SK-N-SH (cell line): ENCODE data around the gene DGCR2. TPM values are rescaled to one million over a fixed set of nuclear protein-coding genes. Genes with fewer than 3 reads are reported as not detected.

Source experiments
- CTCF ChIA-PET: fragments of 300-600, 350-600 bp; formaldehyde crosslinking; extraction: SDS; loops from one replicate; lab custom pipeline; 2021; lab: Yijun Ruan, JAX
- POLR2A ChIA-PET: fragments of 350-600 bp; sonication (Branson Sonifier 250); formaldehyde crosslinking; extraction: SDS; loops from one replicate; lab custom pipeline; 2020; ENCODE audit warnings: antibody characterized with exemption, inconsistent platforms; lab: Yijun Ruan, JAX
- DNase-seq: peaks from one replicate; pipeline ENCODE4 v3.0.0; 2012
- H2AFZ ChIP-seq: fragments of 200-600 bp; sonication (generic); 2 replicates; pipeline ENCODE4 v1.8.1; 2016; ENCODE audit warnings: antibody characterized with exemption, mild to moderate bottlenecking, low read depth
- H3F3A ChIP-seq: fragments of 200-600 bp; sonication (generic); replicated peaks from 2 replicates; pipeline ENCODE3; 2016; ENCODE audit warnings: antibody characterized with exemption, mild to moderate bottlenecking; ENCODE audit not compliant: insufficient read depth
- H3K27ac ChIP-seq, 2 experiments: fragments of 200-500 bp in 1 of 2; fragments of 200-600 bp in 1 of 2; sonication (Bioruptor generic) in 1 of 2; sonication (generic), shearing (Covaris generic) in 1 of 2; 2 replicates each; pipeline versions ENCODE4 v1.5.1 to v1.6.1; 2014 to 2016; ENCODE audit warnings: low read depth in 2 of 2, inconsistent platforms in 1 of 2, low read length in 1 of 2, mild to moderate bottlenecking in 1 of 2, mixed read lengths in 1 of 2
- H3K27me3 ChIP-seq: fragments of 200-600 bp; sonication (generic), shearing (Covaris generic); 2 replicates; pipeline ENCODE4 v1.6.1; 2016; ENCODE audit warnings: mixed run types; ENCODE audit not compliant: insufficient read depth
- H3K36me3 ChIP-seq, 2 experiments: fragments of 200-500 bp in 1 of 2; fragments of 200-600 bp in 1 of 2; sonication (Bioruptor generic) in 1 of 2; sonication (generic) in 1 of 2; replicated peaks in 1 of 2; 2 replicates each; pipeline versions ENCODE3 to v1.5.1; 2014 to 2016; ENCODE audit warnings: low read length in 1 of 2, mild to moderate bottlenecking in 1 of 2; ENCODE audit not compliant: insufficient read depth in 2 of 2, control insufficient read depth in 1 of 2
- H3K4me1 ChIP-seq, 2 experiments: fragments of 200-500 bp in 1 of 2; fragments of 200-600 bp in 1 of 2; sonication (Bioruptor generic) in 1 of 2; sonication (generic), shearing (Covaris generic) in 1 of 2; 2 replicates each; pipeline versions ENCODE4 v1.5.1 to v1.6.1; 2014 to 2016; ENCODE audit warnings: low read depth in 1 of 2, low read length in 1 of 2, mixed run types in 1 of 2; ENCODE audit not compliant: insufficient read depth in 2 of 2, control insufficient read depth in 1 of 2
- H3K4me2 ChIP-seq: fragments of 200-600 bp; sonication (generic), shearing (Covaris generic); 2 replicates; pipeline ENCODE4 v1.6.1; 2017; ENCODE audit warnings: mixed run types
- H3K4me3 ChIP-seq, 2 experiments: fragments of 200-500 bp in 1 of 2; fragments of 200-600 bp in 1 of 2; sonication (Bioruptor generic) in 1 of 2; sonication (generic), shearing (Covaris generic) in 1 of 2; 2 replicates each; pipeline versions ENCODE4 v1.5.1 to v1.8.1; 2014 to 2016; ENCODE audit warnings: low read depth in 2 of 2, inconsistent platforms in 1 of 2, low read length in 1 of 2, mild to moderate bottlenecking in 1 of 2, mixed read lengths in 1 of 2, moderate library complexity in 1 of 2
- H3K79me2 ChIP-seq: fragments of 200-600 bp; sonication (generic); 2 replicates; pipeline ENCODE4 v1.8.1; 2017; ENCODE audit warnings: mild to moderate bottlenecking; ENCODE audit not compliant: insufficient read depth
- H3K9ac ChIP-seq: fragments of 200-600 bp; sonication (generic); 2 replicates; pipeline ENCODE4 v1.6.1; 2017; ENCODE audit warnings: mixed run types
- H3K9me2 ChIP-seq: fragments of 200-600 bp; sonication (generic); 2 replicates; pipeline ENCODE4 v1.6.1; 2017; ENCODE audit warnings: mixed run types
- H3K9me3 ChIP-seq: fragments of 200-600 bp; sonication (generic); 2 replicates; pipeline ENCODE4 v1.6.1; 2017; ENCODE audit warnings: mixed run types, mild to moderate bottlenecking, moderate library complexity
- H4K20me1 ChIP-seq: fragments of 200-600 bp; sonication (generic); 2 replicates; pipeline ENCODE4 v1.6.1; 2017; ENCODE audit warnings: mild to moderate bottlenecking, mixed run types; ENCODE audit not compliant: insufficient read depth
- ELF1 ChIP-seq: IDR thresholded peaks from 2 replicates; pipeline ENCODE4 v1.4.0; 2012
- EP300 ChIP-seq, 2 experiments: IDR thresholded peaks; 2 replicates each; pipeline versions ENCODE4 v1.4.0 to v1.6.1; 2012; ENCODE audit warnings: borderline replicate concordance in 1 of 2, low read depth in 1 of 2, low read length in 1 of 2
- EZH2phosphoT487 ChIP-seq: fragments of 200-600 bp; sonication (generic); IDR thresholded peaks from 2 replicates; pipeline ENCODE4 v1.6.1; 2017; ENCODE audit warnings: low read depth, mixed run types, mild to moderate bottlenecking, antibody characterized with exemption, moderate library complexity, borderline replicate concordance
- FOSL2 ChIP-seq: IDR thresholded peaks from 2 replicates; pipeline ENCODE4 v1.4.0; 2012; ENCODE audit warnings: low read depth, mild to moderate bottlenecking, moderate library complexity, borderline replicate concordance
- GABPA ChIP-seq: IDR thresholded peaks from 2 replicates; pipeline ENCODE4 v1.4.0; 2012; ENCODE audit warnings: low read depth, mild to moderate bottlenecking
- GATA2 ChIP-seq: sonication (generic); formaldehyde crosslinking; IDR thresholded peaks from 2 replicates; pipeline ENCODE4 v1.5.0; 2020; ENCODE audit warnings: mild to moderate bottlenecking, missing genetic modification reagents
- MEF2A ChIP-seq: IDR thresholded peaks from 2 replicates; pipeline ENCODE4 v1.4.0; 2012; ENCODE audit warnings: low read depth, borderline replicate concordance
- NRF1 ChIP-seq: IDR thresholded peaks from 2 replicates; pipeline ENCODE4 v1.6.1; 2012; ENCODE audit warnings: low read depth, mild to moderate bottlenecking, low read length
- PBX3 ChIP-seq: IDR thresholded peaks from 2 replicates; pipeline ENCODE4; 2012
- POLR2AphosphoS5 ChIP-seq: IDR thresholded peaks from 2 replicates; pipeline ENCODE4 v1.6.1; 2012; ENCODE audit warnings: low read depth, low read length
- RXRA ChIP-seq: IDR thresholded peaks from 2 replicates; pipeline ENCODE4 v1.4.0; 2012; ENCODE audit warnings: low read depth, mild to moderate bottlenecking, borderline replicate concordance
- SIN3A ChIP-seq: IDR thresholded peaks from 2 replicates; pipeline ENCODE4 v1.6.1; 2012; ENCODE audit warnings: low read depth, mild to moderate bottlenecking, low read length, moderate library complexity, borderline replicate concordance
- SMC3 ChIP-seq: IDR thresholded peaks from 2 replicates; pipeline ENCODE4 v1.6.1; 2012; ENCODE audit warnings: low read depth, low read length, improper control_type of control experiment
- TAF1 ChIP-seq: IDR thresholded peaks from 2 replicates; pipeline ENCODE4 v1.6.1; 2012; ENCODE audit warnings: low read depth, mild to moderate bottlenecking, low read length, moderate library complexity, borderline replicate concordance
- TCF12 ChIP-seq: IDR thresholded peaks from 2 replicates; pipeline ENCODE4 v1.4.0; 2012
- TEAD4 ChIP-seq: IDR thresholded peaks from 2 replicates; pipeline ENCODE4 v1.4.0; 2012; ENCODE audit warnings: mild to moderate bottlenecking, borderline replicate concordance; ENCODE audit not compliant: insufficient read depth
- YY1 ChIP-seq: IDR thresholded peaks from 2 replicates; pipeline ENCODE4 v1.4.0; 2012; ENCODE audit warnings: low read depth, mild to moderate bottlenecking
- WGBS: methylation state at CpG from one replicate; pipeline ENCODE4 v1.1.6; 2017; ENCODE audit warnings: low lambda C conversion rate; 5-methylcytosine and 5-hydroxymethylcytosine counted together
- polyA plus RNA-seq, 3 experiments: library from polyadenylated mRNA; depleted of rRNA; stranded (reverse); fragments of >200 nt; gene quantifications; 2 replicates each; pipeline ENCODE4 v1.2.3, GENCODE V29; 2012
- TF ChIP-seq, protein P1 (sequence below): IDR thresholded peaks from 2 replicates; pipeline ENCODE4 v1.4.0; 2012; ENCODE audit warnings: low read depth
- TF ChIP-seq, protein P2 (sequence below): IDR thresholded peaks from 2 replicates; pipeline ENCODE4 v1.4.0; 2012; ENCODE audit warnings: low read depth, borderline replicate concordance
- TF ChIP-seq, protein P3 (sequence below): IDR thresholded peaks from 2 replicates; pipeline ENCODE4 v1.6.1; 2012; ENCODE audit warnings: mild to moderate bottlenecking, low read depth, low read length, moderate library complexity

Gene DGCR2
- polyA plus RNA-seq, 1 of the 3 experiments (the other 2 are of a cell fraction), result 30.4 TPM

- POLR2A ChIA-PET, result no interaction called here
- H4K20me1 ChIP-seq, result no peaks in the 10 kb centered on the region
- no peaks in the 10 kb centered on the region for H3F3A ChIP-seq
- no peak overlapping the region for H3K4me3 ChIP-seq
- peaks cover 0 to 5% of the 10 kb centered on the region in 2 experiments; a peak in 1 of 4 replicates for H3K4me1 ChIP-seq
- H3K9ac ChIP-seq, result no peak overlapping the region
- H3K27me3 ChIP-seq, result no peaks in the 10 kb centered on the region
- TF ChIP-seq POLR2AphosphoS5 (no peak), EP300 (IDR thresholded peaks at IDR 0.05; ENCODE audit: borderline replicate concordance in 1 of 2, low read depth in 1 of 2, low read length in 1 of 2) (no peak), ELF1 (no peak), YY1 (no peak), SMC3 (no peak), GATA2 (CRISPR knock-in tag) (no peak), PBX3 (no peak), FOSL2 (no peak), SIN3A (no peak), TEAD4 (no peak), NRF1 (no peak), TCF12 (no peak), EZH2phosphoT487 (no peak), GABPA (no peak), TAF1 (no peak), RXRA (no peak)
- TF ChIP-seq, protein P1, sequence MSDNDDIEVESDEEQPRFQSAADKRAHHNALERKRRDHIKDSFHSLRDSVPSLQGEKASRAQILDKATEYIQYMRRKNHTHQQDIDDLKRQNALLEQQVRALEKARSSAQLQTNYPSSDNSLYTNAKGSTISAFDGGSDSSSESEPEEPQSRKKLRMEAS, result no peak
- TF ChIP-seq, protein P2, sequence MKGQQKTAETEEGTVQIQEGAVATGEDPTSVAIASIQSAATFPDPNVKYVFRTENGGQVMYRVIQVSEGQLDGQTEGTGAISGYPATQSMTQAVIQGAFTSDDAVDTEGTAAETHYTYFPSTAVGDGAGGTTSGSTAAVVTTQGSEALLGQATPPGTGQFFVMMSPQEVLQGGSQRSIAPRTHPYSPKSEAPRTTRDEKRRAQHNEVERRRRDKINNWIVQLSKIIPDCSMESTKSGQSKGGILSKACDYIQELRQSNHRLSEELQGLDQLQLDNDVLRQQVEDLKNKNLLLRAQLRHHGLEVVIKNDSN, result no peak
- no peaks in the 10 kb centered on the region for H3K9me2 ChIP-seq
- no peak for DNase-seq
- H2AFZ ChIP-seq, result no peak overlapping the region
- no peak overlapping the region for H3K27ac ChIP-seq
- H3K79me2 ChIP-seq, result no peaks in the 10 kb centered on the region
- H3K9me3 ChIP-seq, result no peaks in the 10 kb centered on the region
- no peak overlapping the region for H3K4me2 ChIP-seq
- 98% methylated on average over 3 of the region's 3 CpGs for WGBS
- H3K36me3 ChIP-seq, result peaks cover 37 to 50% of the 10 kb centered on the region in 2 experiments
- CTCF ChIA-PET, result interaction anchor here (0.8 to 1.2 kb wide), 3 partner anchors 9 to 35 kb away, joined by 3 read pairs; no protein-coding TSS in a partner anchor
Measured at GRCh38 chr22:19050117-19050516, 72.1 kb downstream of the DGCR2 start.

- Histone ChIP-seq H3K9me2 (no peaks in the 10 kb centered on the region), H3K27ac (no peak overlapping the region), H3F3A (no peaks in the 10 kb centered on the region), H4K20me1 (no peaks in the 10 kb centered on the region), H3K4me1 (peaks cover 0 to 5% of the 10 kb centered on the region in 2 experiments; a peak in 1 of 4 replicates)
- DNase-seq, result no peak
- no peak for TF ChIP-seq MEF2A
- no peak for TF ChIP-seq PBX3
- TF ChIP-seq, protein P3, sequence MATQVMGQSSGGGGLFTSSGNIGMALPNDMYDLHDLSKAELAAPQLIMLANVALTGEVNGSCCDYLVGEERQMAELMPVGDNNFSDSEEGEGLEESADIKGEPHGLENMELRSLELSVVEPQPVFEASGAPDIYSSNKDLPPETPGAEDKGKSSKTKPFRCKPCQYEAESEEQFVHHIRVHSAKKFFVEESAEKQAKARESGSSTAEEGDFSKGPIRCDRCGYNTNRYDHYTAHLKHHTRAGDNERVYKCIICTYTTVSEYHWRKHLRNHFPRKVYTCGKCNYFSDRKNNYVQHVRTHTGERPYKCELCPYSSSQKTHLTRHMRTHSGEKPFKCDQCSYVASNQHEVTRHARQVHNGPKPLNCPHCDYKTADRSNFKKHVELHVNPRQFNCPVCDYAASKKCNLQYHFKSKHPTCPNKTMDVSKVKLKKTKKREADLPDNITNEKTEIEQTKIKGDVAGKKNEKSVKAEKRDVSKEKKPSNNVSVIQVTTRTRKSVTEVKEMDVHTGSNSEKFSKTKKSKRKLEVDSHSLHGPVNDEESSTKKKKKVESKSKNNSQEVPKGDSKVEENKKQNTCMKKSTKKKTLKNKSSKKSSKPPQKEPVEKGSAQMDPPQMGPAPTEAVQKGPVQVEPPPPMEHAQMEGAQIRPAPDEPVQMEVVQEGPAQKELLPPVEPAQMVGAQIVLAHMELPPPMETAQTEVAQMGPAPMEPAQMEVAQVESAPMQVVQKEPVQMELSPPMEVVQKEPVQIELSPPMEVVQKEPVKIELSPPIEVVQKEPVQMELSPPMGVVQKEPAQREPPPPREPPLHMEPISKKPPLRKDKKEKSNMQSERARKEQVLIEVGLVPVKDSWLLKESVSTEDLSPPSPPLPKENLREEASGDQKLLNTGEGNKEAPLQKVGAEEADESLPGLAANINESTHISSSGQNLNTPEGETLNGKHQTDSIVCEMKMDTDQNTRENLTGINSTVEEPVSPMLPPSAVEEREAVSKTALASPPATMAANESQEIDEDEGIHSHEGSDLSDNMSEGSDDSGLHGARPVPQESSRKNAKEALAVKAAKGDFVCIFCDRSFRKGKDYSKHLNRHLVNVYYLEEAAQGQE, result no peak
- TF ChIP-seq, all 33 proteins: peak for 0
- Histone ChIP-seq H3K9ac (no peak overlapping the region), H3K79me2 (no peaks in the 10 kb centered on the region), H2AFZ (no peak overlapping the region), H3K27me3 (no peaks in the 10 kb centered on the region), H3K36me3 (peaks cover 45 to 56% of the 10 kb centered on the region in 2 experiments), H3K9me3 (no peaks in the 10 kb centered on the region), H3K4me3 (no peak overlapping the region), H3K4me2 (no peak overlapping the region)
- WGBS, result 100% methylated on average over 5 of the region's 5 CpGs
- ChIA-PET POLR2A (no interaction called here), CTCF (interaction anchor here (1.5 kb wide), 2 partner anchors 9 to 37 kb away, joined by 3 read pairs; no protein-coding TSS in a partner anchor)
Measured at GRCh38 chr22:19048531-19048930, 73.7 kb downstream of the DGCR2 start.
